Stimulated activated CD4-positive, alpha-beta T cell treated with anti-CD3 and anti-CD28 coated beads, Interleukin-12 subunit alpha, Interleukin-12 subunit beta, amount 100 ng/mL, for 24 hours (primary cell): ENCODE results near the gene SNAP47.
A peak's percentile ranks its signal among the peaks of the same experiment; 100 is the strongest.

Experiments used
- DNase-seq, 2 experiments: peaks; one replicate each; pipeline ENCODE4 v3.0.0-alpha.2; 2020; ENCODE audit warnings: low read depth in 2 of 2

Gene SNAP47

DNA sequence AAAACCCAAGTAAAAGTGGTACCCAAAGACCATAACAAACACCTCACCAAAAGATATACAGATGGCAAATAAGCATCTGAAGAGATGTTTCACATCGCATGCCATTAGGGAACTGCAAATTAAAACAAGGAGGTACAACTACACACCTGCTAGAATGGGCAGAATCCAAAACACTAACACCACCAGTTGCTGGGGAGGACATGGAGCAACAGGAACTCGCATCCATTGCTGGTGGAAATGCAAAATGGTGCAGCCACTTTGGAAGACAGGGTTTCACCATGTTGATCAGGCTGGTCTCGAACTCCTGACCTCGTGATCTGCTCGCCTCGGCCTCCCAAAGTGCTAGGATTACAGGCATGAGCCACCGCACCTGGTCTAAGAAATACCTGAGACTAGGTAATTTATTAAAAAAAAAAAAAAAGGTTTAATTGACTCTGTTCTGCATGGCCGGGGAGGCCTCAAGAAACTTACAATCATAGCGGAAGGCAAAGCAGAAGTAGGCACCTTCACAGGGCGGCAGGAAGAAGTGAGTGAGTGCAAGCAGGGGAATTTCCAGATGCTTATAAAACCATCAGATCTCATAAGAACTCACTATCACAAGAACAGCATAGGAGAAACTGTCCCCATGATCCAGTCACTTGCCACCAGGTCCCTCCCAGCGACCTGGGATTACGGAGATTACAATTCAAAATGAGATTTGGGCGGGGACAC, 50.0 kb downstream of the SNAP47 start:
- no peak for DNase-seq

DNA sequence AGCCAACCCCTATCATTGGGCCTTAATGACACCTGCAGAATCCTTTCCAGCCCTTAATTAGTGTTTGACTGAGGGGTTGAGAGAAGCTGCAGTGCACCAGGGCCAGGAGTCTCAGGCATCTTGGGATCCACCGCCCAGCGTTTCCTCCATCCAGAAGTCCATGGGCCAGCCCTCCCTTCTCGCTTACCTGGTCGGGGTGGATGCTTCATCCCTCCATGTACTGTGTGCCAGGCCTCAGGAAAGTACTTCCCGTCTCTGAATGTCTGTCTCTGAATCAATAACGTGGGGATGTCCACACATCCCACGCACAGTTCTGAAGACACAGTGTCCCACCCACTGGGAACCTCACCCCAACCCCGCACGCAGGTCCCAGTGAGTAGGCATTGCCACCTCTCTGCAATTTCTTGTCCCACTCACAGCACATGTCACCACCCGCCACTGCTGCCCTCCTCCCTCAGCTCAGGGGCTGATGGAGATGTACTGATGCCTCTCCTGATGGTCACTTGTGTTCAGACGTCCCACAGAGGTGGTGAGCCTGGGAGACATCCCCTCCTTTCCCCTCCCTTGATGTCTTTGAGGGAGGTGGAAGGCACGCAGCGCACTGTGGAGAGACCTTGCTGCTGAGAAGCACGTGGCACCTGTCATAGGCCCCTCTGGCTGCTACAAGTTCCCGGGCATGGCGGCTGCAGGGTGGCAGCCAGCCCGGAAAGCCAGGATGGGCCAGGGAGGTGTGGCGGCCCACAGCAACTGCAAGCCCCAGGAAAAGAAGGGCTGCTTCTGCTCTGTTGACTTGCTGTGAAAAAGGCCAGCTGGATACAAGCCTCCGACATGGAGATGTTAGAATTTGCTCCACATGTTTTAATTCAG, 50.8 kb downstream of the SNAP47 start:
- no peak for DNase-seq

DNA sequence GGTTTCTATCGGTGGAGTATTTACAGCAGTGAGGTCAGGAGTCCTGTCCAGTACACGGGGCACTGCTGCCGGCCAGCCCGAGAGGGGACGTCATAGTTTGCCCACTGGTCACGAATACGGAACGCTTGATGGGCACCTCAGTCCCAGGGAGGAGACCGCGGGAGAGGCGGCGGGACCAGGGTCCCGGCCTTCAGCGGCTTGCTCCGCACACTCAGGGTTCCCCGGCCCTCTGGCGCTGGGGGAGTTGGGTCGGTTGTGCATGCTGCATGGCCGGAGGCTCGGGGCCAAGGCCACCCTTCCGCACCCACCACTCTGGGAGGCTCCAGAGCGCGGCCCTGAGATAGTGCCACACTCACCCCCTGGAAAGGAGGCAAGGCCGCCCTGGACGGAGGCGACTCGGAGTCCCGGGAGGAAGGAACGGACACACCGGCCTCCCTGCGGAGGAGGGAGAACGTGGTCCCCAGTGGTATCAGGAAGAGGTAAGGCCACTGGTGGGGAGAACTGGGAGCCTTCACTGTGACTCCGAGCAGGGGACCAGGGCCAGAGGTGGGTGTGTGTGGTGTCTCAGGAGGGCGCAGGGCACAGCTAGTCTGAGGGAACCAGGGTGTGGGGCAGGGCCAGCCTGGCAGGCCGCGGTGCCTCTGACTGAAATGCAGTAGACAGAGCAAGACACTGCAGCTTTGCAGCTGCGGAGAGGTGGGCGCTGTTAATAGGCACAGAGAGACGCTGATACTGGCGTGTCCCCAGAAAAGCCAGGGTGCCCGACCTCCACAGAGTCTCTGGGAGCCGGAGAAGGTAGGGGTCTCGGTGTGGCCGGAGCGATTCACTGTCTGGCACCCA, 51.7 kb downstream of the SNAP47 start:
- no peak for DNase-seq

DNA sequence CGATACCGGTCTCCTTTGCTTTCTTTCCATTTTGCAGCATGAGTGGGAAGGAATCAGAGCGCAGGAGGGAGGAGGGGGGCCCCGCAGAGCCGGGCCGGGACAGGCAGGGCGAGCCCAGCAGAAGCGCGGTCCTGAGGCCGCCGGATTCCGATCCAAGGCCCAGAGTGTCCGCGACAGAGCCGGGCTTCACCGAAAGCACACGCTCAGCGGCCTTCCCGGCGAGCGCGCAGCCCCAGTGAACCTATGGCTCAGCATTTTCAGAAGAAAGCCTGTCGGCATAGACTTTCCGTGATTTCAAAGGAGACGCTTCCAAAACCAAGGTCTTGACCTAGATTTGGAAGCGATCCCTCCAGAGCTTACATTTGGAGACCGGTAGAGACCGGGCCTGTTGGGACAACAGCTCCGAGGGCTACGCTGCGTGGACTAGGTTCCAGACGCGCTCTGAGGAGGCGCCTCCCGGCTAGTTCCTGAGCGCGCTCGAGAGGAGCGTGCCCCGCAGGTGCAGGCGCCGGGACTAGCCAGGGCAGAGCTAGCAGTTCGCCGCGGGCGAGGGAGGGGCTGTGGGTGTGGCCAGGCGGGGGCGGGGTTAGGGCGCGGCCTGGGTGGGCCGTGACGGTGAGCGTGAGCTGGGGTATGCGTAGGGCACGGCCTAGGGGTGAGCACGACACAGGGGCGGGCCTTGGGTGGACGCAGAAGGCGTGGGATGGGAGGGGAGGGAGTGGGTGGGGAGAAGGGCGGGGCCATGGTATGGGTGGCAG, 52.5 kb downstream of the SNAP47 start:
- peak; percentile 87 to 90 for DNase-seq

DNA sequence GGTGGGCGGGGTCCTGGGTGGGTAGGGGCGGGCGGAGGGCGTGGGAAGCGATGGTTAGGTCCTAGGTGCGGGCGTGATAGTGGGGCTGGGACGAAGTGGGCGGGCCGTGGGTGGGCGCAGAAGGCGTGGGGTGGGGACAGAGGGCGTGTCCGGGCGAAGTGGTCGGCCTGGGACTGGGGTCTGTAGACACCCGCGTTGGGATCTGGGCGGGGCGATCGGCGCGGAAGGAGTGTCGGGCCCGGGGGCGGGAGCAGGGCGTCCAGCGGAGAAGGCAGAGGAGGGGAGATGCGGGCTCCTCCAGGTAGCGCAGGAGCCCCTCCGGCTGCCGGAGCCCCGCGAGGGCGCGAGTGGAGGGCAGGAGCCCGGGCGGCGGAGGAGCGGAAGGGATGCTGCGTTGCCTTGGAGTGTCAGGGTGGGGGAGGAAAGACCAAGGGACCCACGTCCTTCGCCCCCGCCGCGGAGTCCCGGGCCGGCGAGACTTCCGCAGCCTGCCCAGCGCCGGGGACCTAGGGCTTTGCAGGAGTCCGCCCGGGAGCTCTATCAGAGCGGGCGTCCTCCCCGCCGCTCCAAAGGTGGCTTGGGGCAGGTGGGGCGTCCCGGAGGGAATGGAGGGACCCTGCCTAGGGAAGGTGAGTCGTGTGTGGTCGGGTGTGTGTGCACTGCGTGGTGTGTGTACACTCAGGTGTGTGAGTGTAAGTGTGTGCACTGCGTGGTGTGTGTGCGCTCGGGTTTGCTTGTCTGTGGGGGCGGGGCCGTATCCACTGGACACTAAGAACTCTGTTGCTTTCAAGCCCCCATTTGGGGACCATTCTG, 53.2 kb downstream of the SNAP47 start:
- peak in 1 of 2 experiments; percentile 47 for DNase-seq

DNA sequence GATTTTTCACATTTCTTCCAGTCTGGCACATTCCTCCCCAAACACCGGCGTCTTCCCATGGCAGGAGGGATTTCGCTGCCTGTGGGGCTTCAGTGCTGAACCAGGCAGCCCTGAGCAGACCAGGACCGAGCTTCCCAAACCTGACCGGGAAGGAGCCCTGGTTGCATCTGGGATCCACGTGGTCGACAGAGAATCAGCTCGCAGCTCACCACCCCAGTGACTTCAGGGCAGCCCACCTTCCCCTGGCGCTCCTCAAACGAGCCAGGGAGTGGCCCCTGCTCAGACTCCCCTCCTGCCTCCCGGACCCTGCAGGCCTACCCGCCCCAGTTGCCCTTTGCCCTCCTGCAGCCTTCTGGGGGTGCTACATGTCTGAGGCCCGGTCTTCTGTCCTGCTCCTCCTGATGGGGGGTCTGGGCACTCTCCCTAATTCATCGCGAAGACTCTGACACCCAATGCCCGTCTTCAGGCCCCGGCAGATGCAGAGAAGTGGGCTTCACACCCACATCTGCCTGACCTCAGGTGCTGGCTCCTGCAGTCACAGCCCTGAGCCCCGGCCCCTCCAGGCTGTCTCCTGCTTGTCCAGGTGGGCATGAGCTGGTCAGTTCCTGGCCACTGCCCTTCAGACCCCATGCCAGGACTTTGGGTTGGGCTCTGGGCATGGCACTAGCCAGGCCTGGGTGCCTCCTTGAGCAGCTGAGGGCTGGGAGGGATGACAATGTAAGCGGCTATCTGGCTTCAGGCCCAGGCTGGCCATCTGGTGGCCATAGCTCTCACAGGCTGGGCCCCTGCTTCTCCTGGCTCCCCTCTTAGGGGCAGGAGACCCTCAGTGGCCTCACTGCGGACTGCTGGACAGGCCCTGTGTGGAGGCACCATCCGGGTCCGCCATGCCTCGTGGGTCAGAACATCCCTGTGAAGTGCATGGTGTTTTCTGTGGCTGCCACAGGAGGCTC, 54.1 kb downstream of the SNAP47 start:
- no peak for DNase-seq

DNA sequence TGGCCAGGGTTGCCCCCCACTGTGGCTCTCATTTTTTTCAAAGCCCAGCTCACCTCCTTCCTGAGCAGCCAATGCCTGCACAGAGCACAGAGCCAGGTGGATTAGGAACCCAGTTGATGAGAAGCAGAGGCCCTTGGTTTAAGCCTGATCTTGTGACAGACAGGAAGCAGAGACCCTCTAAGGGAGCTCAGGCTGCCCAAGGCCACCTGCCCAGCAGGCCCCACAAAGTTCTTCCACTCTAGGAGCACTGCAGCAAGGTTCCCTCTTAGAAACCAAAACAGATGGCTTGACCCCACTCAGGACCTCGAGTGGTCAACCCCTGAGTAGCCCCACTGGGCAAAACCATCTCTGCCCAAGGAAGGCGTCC, 54.8 kb downstream of the SNAP47 start:
- no peak for DNase-seq

DNA sequence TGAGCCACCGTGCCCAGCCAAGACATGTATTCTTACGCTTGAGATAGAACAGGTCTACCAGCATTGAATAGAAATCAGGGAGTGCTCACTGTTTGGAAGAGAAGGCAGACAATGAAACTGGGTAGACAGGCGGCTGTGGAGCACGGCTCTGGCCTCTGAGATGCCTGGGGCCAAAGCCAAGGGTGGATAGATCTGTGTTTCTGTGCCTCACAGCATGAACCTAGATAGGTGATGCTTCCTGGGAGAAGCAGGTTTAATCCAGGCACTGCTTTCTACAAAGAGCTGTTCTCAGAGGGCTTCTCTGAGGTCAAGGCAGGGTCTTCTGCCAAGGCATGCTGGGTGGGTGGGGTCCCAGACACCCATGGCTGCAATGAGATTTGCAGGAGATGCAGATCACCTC, 55.6 kb downstream of the SNAP47 start:
- no peak for DNase-seq

DNA sequence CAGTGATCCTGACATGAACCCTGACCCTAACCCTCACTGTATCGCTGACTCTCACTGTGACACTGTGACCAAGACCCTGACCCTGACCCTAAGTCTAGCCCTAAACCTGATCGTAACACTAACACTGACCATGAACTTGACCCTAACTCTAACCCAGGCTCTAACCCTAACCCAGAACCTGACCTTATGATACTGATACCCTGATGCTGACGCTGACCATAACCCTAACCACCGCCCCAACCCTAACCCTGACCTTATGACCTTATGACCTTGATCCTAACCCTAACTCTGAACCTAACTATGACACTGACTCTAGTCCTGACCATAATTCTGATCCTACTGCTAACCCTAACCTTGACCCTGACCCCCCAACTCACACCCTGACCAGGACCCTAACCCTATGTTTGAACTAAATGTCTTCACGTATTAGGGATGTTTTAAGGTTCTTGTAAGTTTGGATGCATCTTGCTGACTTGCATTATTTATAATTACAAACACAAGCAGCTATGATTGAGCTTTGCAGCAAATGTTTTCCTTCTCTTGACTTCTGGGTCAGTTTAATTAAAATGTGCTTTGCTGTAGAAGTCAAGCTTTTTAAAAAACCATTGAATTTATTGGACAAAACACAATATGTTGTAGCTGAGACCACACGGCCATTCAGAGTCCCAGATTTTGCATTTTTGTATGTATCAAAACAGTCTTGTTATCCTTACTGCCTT, 56.3 kb downstream of the SNAP47 start:
- DNase-seq = no peak

DNA sequence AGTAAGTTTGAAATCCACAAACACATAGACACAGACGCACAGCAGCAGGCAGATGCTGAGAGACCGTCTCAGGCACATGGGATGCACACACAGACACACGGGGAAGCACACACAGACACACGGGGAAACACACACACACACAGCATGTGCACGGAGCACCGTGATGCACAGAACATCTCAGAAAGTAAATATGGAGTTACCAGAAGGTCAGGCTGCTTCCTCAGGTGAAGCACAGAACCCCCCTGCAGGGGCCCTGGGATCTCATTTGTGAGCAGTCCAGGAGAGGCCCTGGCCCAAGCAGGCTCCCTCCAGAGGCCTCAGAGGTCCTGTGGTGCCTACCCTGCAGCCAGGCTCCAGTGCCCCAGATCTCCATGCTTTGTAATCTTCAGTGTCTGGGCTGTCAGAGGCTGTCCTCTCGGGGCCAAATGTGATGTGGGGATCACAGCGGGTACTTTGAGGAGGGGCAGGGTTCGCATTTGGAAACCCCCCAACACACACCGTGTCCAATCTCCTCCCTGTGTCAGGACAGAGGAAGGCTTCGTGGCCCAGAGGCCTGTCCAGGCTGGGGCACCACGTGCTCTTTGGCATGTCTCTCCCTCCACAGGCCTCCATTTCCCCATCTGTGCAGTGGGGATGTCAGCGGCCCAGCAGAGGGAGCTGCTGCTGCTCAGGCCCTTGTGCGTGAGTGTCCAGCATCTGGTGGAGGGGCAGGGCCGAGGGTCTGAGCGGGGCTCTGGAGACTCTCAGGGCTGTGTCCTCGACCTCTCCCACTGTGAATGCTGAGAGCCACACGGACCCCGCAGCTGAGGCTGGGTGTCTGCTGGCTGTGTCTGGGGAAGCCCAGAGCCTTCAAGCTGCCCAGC, 57.2 kb downstream of the SNAP47 start:
- no peak for DNase-seq

DNA sequence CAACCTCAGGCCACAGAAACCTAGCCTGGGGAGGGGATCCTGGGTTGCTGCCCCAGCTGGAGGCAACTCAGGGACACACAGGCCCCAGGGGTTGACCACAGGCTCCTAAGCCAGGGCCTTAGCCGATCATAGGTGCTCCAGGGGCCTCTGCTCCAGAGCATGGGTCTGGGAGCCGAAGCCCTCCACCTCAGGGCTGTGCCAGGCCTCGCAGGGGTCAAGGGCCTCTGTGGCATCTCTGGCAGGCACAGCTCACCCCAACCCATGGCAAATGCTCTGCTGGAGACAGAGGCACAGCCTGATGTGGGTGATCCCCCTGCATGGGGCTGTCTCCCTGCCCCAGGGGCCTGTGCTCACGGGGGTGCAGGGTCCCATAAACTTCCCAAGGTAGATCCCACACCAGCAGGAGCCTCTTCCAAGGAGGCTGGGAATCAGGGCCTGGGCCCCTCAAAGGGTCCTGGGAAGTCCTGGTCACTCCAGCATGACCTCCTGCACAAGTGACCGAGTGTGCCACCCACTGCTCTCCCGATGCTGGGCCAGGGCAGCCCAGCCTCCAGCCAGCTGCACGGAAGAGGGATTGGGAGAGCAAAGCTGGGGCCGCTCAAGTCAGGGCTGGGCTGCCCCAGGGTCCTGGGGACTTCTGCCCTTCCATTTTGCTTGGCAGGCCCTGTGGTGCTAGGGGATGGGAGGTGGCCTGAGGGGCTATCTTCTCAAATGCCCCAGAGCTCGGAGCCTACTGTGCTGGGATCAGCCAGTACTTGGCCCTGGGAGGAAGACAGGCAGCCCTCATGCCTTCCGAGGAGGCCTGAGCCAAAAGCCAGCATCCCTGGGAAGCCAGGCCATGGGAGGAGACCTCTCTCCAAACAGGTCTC, 58.1 kb downstream of the SNAP47 start:
- DNase-seq = no peak

DNA sequence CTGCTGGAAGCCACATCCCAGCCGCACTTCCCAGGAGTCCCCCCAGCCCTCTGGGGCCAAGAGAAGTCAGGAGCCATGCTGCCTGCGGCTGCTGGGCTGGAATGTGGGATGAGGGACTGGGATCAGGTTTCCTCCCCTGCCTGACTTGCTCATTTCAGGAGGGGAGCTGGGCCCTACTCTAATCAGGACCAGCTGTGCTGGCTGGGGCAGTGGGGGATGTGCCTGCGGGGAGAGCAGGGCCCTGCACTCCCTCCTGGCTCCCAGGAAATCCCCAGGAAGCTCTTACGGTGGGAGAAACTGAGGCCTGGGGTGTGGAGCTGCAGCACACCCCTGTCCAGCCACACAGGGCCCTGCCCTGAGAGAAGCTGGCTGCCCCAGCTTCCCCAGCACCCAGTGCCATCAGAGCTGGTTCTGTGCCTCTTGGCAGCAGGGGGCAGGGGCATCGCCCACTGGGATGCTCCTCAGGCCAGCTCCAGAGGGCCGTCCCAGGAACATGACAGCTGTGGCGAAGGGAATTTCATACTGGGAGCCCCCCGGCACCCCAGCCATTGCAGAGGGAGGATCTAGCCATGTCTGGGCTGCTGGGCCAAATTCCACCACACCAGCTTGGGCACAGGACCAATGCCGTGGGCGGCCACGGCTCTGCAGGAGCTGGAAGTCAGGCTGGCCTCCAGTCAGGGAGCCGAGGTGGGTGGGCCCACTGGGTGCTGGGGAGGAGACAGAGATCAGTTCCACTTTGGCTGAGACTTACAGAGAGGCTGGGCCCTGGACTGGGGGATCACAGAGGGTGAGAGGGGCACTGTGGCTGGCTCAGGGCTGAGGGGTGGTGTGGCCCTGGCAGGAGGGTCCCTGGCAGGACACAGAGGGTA, 58.9 kb downstream of the SNAP47 start:
- no peak for DNase-seq

DNA sequence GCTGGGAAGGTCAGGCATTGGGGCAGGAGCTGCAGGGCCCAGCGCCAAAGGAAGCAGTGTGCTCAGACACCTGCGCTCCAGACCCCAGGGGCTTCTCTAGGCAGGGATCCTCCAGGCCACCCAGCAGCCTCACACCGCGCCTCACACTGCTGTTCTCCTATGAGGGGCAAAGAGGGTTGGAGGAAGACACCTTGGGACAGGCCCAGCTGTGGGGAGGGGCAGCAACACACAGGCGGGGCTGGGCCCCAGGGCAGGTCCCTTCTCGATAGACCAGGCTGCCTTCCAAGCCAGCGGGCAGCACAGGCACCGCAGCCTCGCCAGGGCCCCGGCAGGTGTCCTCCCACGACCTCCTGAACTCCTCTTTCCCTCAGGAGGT, 59.6 kb downstream of the SNAP47 start:
- no peak for DNase-seq

DNA sequence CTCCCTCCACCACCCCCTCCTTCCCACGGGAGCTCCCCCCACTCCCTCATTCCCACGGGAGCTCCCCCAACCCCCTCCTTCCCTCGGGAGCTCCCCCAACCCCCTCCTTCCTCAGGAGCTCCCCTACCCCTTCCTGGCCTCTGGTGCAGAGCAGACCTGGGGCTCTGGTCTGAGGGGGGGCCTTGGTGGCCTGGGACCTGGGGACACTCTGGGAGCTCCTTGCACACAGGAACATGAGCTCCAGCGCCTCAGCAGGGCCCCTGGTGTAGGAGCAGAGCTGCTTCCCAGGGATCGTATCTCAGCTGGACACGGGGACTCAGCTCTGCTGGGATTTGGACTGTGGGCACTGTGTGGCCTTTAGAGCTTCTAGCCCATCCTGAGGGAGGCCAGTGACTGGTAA, 60.5 kb downstream of the SNAP47 start:
- DNase-seq = no peak

DNA sequence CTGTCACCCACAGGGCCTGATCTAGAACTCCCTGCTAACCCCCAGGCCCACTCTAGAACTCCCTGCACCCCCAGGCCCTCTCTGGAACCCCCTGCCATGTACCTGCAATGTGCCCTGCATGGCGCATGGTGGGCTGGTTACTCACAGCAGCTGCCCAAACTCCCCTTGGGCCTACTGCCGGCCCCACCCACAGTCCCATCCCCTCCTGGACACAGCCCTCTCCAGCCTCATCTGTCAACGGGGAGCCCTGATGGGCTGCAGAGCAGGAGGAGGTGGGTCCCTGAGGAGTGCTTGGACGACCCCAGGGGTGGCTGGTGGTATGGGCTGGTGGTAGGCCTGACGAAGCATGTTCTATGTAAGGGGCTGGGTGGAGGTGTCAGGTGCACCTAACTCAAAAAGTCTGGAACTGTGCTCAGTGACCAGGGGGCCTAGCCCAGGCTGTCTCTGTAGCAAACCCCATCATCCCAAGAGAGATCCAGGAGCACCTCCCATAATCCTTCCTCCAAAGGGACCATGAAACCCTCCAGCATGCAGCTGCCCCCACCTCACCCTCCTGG, 61.2 kb downstream of the SNAP47 start:
- DNase-seq = no peak

DNA sequence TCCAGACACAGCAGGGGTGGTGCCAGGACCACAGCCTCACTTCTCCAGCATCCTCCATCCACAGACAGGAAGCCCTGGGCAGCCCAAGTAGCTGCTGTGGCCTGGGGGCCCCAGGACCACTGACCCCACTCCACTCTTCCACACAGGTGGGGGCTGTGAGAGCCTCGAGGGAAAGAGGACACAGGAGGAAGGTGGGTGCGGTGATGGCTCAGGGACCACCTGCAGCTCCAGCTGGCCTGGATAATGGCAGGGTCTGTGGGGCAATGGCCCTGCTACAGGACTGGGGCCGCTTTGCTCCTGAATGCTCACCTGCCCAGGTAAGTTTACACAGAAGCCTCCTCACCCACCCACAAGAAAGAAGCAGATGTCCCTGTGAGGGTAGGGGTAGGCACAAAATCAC, 61.9 kb downstream of the SNAP47 start:
- DNase-seq = no peak
